Activated B cell treated with CpG ODN at 0.5 μM for 24 hours (primary cell): Measurements from ENCODE around the gene SP6. TPM values are rescaled to one million over a fixed set of nuclear protein-coding genes. Genes with fewer than 3 reads are reported as not detected.

ENCODE experiments used
- ATAC-seq: fragments of 200-7000 bp; cut with Tn5 transposase; one replicate; pipeline ENCODE4 v1.10.0; 2021; ENCODE audit warnings: low read depth, mild to moderate bottlenecking, moderate library complexity
- CTCF ChIA-PET: fragments of 350-600 bp; sonication (Branson Sonifier 250); formaldehyde crosslinking; loops from one replicate; lab custom pipeline; 2021; ENCODE audit warnings: antibody characterized with exemption; lab: Charles Lee
- POLR2A ChIA-PET: fragments of 350-600 bp; sonication (Branson Sonifier 250); formaldehyde crosslinking; loops from one replicate; lab custom pipeline; 2021; ENCODE audit warnings: antibody characterized with exemption; lab: Charles Lee
- DNase-seq: peaks from one replicate; pipeline ENCODE4 v3.0.0; 2022
- H3K27ac Mint-ChIP-seq: one replicate; pipeline ENCODE4 v1.8.0; 2020; ENCODE audit warnings: mixed read lengths
- H3K27me3 Mint-ChIP-seq: one replicate; pipeline ENCODE4 v1.8.0; 2021; ENCODE audit warnings: mixed read lengths
- H3K36me3 Mint-ChIP-seq: one replicate; pipeline ENCODE4 v1.8.0; 2021; ENCODE audit warnings: low read depth, mixed read lengths
- H3K4me1 Mint-ChIP-seq: one replicate; pipeline ENCODE4 v1.8.0; 2021; ENCODE audit warnings: mixed read lengths
- H3K4me3 Mint-ChIP-seq: one replicate; pipeline ENCODE4 v1.8.0; 2020; ENCODE audit warnings: mild to moderate bottlenecking, mixed read lengths
- H3K9me3 Mint-ChIP-seq: one replicate; pipeline ENCODE4 v1.8.0; 2020; ENCODE audit warnings: mixed read lengths
- CTCF ChIP-seq: fragments of 200-600 bp; IDR thresholded peaks from one replicate; pipeline ENCODE4 v1.8.0; 2022; ENCODE audit warnings: antibody characterized with exemption, mild to moderate bottlenecking
- intact Hi-C: fragments of 100-400 bp; cut with micrococcal nuclease; formaldehyde crosslinking; loops from one replicate; pipeline ENCODE4 v1.15.1; 2024
- total RNA-seq: library from RNA; stranded (reverse); gene quantifications from 2 replicates; pipeline ENCODE4 v1.2.3, GENCODE V29; 2022

SP6 gene
- 0.09 TPM in 1 of 2 replicates, not detected in the other for total RNA-seq

GRCh38 chr17:47850692-47851573 lies at the start of gene SP6:
SP6 (minus strand) TSS chr17:47851163; CDS start chr17:47848429, 2,734 bp downstream.
- Mint-ChIP-seq H3K27me3 (peaks cover 73% of the 10 kb centered on the region), H3K4me3 (peak within 1 kb of the TSS; percentile 61), H3K36me3 (no peaks in the 10 kb centered on the region), H3K4me1 (peaks cover 25% of the 10 kb centered on the region), H3K27ac (no peak within 1 kb of the TSS), H3K9me3 (no peaks in the 10 kb centered on the region)
- TF ChIP-seq CTCF: no peak
- ChIA-PET CTCF (interaction anchor here (1.1 to 1.9 kb wide), 2 partner anchors 10 to 39 kb away, joined by 4 to 6 read pairs; partner anchors contain the start of gene SCRN2), POLR2A (interaction anchor here (0.7 to 2.4 kb wide), 3 partner anchors 20 to 199 kb away, joined by 5 to 16 read pairs (median 6); partner anchors contain the start of genes LRRC46, MRPL10 and SP2)
- ATAC-seq: peak; percentile 89
- peak; percentile 51 for DNase-seq
- intact Hi-C loops: loop anchor here (1.0 kb wide), 1 partner anchor 8 kb away; no protein-coding TSS in a partner anchor

DNA sequence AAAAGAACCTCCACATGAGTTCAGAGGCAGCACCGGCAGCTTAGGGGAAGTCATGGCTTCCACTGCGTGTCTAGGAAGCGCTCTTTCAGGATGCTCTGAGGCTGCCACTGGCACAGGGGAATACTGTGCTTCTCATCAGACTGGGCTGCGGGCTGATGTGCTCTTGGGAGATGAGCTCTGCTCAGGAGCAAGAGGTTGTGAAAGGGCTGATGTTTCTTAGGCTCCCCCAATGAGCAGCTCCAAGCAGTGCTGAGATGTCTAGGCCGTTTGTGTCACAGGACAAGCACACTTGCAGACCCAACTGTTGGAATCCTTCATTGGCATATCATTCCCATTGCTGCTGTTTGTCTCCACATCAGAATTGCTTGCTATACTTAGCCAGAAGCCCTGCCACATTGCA lies 48.7 kb upstream of the SP6 start:
- peaks cover 39% of the 10 kb centered on the region for H3K4me1 Mint-ChIP-seq
- ATAC-seq (no peak), DNase-seq (no peak)
- no peak for TF ChIP-seq CTCF
- no peaks in the 10 kb centered on the region for H3K9me3 Mint-ChIP-seq
- H3K27me3 Mint-ChIP-seq: no peaks in the 10 kb centered on the region
- ChIA-PET POLR2A (no interaction called here), CTCF (interaction anchor here (1.4 to 1.7 kb wide), 2 partner anchors 8 to 58 kb away, joined by 3 to 4 read pairs; partner anchors contain the start of gene SCRN2)
- H3K36me3 Mint-ChIP-seq: peaks cover 52% of the 10 kb centered on the region
- H3K4me3 Mint-ChIP-seq: no peak overlapping the region
- no peak overlapping the region for H3K27ac Mint-ChIP-seq
- intact Hi-C loops: loop anchor here (5.0 to 10.0 kb wide), 2 partner anchors 237 to 645 kb away; partner anchors contain the start of gene ITGB3

GRCh38 chr17:47898241-47898640 lies 47.3 kb upstream of the SP6 start:
- ATAC-seq: no peak
- H3K9me3 Mint-ChIP-seq: no peaks in the 10 kb centered on the region
- no peak for DNase-seq
- no peak overlapping the region for H3K27ac Mint-ChIP-seq
- ChIA-PET POLR2A (no interaction called here), CTCF (no interaction called here)
- H3K27me3 Mint-ChIP-seq: no peaks in the 10 kb centered on the region
- peaks cover 45% of the 10 kb centered on the region for H3K4me1 Mint-ChIP-seq
- no peak overlapping the region for H3K4me3 Mint-ChIP-seq
- intact Hi-C loops: loop anchor here (5.0 to 10.0 kb wide), 2 partner anchors 236 to 643 kb away; partner anchors contain the start of gene ITGB3
- peaks cover 46% of the 10 kb centered on the region for H3K36me3 Mint-ChIP-seq
- TF ChIP-seq CTCF: no peak

GRCh38 chr17:47897561-47897960 lies 46.6 kb upstream of the SP6 start:
- ChIA-PET CTCF (interaction anchor here (0.7 kb wide), 1 partner anchor 73 kb away, joined by 3 read pairs; the partner anchor contains the start of gene CDK5RAP3), POLR2A (interaction anchor here (2.9 kb wide), 1 partner anchor 73 kb away, joined by 51 read pairs; the partner anchor contains the start of gene CDK5RAP3)
- DNase-seq (no peak), ATAC-seq (no peak)
- Mint-ChIP-seq H3K36me3 (peaks cover 43% of the 10 kb centered on the region), H3K4me3 (peak overlapping the region; percentile 92), H3K4me1 (peaks cover 45% of the 10 kb centered on the region), H3K27me3 (no peaks in the 10 kb centered on the region), H3K27ac (no peak overlapping the region), H3K9me3 (no peaks in the 10 kb centered on the region)
- TF ChIP-seq CTCF: no peak
- intact Hi-C loops: loop anchor here (5.0 to 10.0 kb wide), 2 partner anchors 235 to 643 kb away; partner anchors contain the start of gene ITGB3
